ENCODE measurements around the gene KIF3A.
"Not testable (repeated sequence)": the region's sequence is repeated elsewhere in the genome, so short reads cannot be mapped to it uniquely, and the experiment has no call there.

KIF3A gene

DNA sequence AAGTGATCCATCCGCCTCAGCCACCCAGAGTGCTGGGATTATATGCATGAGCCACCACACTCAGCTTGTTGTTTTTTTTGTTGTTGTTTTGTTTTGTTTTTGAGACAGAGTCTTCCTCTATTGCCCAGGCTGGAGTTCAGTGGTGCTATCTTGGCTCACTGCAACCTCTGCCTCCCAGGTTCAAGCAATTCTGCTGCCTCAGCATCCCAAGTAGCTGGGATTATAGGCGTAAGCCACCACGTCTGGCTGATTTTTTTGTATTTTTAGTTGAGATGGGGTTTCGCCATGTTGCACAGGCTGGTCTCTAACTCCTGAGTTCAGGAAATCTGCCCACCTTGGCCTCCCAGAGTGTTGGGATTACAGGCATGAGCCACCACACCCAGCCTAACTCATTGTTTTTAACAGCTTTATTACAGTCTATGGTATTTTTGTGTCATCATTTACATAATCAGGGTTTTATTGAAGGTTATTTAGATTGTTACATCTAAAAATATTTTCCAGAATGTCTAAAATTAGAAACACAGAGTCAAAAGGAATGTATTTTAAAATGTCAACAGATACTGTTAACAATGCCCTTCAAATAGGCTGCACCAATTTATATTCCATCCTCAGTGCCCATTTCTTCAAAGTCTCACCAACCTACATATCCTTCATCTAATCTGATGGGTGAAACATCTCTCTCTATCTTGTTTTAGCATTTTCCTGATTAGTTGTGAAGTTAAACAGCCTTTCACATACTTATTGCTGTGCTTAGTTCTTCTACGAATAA lies 18.6 kb downstream of the KIF3A start:
- no peak for DNase-seq (ENCODE audit: low spot score)

DNA sequence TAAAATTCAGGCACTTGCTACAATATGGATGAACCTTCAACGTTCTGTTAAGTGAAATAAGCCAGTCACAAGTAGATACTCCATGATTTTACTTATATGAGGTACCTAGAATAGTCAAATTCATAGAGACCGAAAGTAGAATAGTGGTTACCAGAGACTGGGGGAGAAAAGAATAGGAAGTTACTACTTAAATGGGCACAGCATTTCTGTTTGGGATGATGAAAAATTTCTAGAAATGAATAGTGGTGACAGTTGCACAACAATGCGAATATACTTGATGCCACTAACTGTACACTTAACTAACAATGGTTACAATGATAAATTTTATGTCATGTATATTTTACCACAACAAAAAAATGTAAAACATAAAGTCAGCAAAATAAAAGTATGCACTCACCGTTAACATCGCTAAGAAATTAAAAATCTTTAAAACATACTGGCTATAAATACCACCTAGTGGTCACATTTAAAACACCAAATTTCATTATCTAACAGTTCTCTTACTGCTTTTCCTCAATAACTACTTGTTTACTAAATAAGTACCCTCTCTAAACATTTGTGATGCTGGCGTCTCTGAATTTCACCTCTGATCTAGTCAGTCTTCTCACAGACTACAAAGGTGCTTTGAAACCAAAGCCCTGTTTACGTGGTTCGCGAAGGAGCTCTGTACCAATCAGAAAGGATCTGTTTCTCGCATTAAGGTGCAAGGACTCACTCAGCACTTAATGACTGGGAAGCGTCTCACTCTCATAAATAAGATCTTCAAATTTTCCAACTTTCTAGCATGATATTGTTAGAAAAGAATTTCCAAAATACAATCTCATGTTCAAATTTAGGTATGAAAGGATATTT lies 22.7 kb downstream of the KIF3A start:
- DNase-seq (ENCODE audit: low spot score), result peak; percentile 19

DNA sequence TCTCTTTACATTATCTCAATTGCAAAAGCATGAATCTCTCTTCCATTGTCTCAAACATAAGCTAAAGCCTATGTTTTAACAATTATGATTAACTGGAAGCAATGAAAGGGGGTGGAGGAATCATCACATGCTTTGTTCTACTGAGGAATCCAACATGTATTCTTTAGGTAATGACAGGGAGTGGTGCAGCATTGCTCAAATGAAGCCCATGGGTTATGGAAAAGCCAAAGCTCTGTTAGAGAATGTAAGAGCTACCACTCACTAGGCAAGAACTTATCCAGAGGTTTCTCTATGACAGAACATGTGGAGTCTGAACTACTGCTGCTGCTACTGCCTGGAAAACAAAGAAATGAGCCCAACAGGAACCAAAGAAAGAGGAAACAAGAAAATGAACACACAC lies 28.7 kb downstream of the KIF3A start:
- no peak for DNase-seq (ENCODE audit: low spot score)

DNA sequence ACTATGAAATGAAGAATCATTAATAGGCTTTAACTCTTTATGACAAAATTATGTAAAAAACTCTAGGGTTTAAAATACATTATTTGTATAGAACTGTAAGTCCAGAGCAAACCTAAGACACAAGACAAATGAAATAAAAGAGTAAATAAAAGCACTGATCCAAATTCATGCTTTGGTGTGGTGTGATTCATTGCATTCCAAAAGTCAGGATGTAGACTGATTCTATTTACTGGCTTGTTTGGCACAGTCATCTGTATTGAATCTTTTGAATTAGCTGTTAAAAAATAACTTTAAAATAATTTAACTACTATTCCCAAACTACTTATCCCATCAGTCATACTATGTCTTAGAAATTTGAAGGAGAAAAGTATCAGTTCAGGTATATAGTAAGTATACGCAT lies 32.5 kb downstream of the KIF3A start:
- peak; percentile 45 for DNase-seq (ENCODE audit: low spot score)

DNA sequence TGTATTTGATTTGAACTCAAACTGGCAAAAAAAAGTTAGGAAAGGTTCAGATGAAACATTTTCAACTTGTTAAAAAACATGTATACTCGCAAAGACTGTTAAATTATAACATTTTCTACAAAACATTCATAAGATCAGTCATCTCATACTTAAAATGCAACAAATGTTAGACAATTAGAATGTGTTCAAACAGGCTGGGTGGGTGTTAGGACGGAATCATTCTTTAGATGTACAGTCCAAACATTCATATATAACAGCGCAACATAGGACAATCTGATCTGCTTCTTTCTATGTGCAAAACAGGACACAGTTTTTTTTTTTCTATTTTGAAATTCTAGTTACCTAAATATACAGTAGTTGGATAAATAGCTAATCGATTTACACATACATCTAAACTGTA lies 41.4 kb downstream of the KIF3A start:
- DNase-seq (ENCODE audit: low spot score), result no peak

DNA sequence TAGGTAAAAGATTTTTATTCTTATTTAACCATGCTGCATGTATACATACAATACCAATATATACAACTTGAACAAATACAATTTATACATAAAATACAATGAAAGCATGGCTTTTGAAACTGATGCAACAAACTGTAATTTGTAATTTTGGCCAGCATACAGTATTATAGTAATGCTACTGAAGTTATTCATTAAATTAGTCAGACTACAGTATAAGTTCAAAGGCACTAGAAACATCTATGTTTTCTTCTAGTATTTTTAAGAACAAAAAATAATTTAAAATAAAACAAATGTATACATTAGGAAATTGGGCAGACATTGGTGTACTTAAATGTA lies 44.7 kb downstream of the KIF3A start:
- DNase-seq (ENCODE audit: low spot score), result no peak

DNA sequence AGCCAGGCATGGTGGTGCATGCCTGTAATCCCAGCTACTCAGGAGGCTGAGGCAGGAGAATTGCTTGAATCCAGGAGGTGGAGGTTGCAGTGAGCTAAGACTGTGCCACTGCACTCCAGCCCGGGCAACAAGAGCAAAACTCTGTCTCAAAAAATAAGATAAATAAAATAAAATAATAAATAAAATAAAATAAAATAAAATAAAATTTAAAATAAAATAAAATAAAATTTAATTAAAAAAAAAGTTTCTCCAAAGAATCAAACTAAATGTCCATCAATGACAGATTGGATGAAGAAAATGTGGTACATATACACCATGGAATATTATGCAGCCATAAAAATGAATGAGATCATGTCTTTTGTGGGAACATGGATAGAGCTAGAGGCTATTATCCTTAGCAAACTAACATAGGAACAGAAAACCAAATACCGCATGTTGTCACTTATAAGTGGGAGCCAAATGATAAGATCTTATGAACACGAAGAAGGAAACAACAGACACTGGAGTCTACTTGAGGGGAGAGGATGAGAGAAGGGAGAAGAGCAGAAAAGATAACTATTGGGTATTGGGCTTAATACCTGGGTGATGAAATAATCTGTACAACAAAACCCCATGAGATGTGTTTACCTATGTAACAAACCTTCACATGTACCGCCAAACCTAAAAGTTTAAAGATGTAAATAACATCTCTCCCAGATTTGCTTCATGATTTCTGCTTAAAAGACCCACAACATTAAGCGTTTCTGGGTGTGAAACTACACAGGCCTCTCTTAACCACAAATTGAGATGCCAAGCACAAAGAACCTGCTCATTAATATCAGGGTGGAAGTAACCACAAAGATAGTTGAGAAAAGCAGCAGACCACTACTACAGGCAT lies 45.4 kb downstream of the KIF3A start:
- not testable (repeated sequence) for DNase-seq (ENCODE audit: low spot score)

DNA sequence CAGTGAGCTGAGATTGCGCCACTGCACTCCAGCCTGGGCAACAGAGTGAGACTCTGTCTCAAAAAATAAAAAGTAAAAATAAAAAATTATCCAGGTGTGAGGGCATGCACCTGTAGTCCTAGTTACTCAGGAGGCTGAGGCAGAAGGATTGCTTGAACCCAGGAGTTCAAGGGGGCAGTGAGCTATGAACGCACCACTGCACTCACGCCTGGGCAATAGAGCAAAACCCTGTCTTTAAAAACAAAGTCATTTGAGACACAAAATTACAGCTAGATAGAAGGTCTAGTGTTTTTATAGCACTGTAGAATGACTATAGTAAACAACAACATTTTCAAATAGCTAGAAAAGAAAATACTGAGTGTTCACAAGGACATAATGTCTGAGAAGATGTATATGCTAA lies 47.2 kb downstream of the KIF3A start:
- DNase-seq (ENCODE audit: low spot score), result no peak

DNA sequence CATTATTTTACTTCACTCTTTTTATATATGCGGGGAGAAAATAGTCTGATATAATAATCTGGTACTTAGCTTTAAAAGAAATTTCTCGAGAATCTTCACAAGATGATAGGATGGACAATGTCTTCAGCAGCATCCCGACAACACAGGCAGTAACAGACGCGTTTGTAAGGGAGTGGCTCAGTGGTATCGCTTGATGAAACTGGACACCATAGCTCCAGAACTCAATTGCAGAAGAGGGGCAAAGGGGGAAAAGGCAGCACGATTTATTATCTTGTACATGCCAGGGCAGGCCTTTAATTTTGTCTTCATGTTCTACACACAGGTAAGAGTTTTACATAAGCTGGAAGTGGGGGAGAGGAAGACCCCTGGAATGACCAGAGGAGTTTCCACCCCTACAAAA lies 47.8 kb downstream of the KIF3A start:
- no peak for DNase-seq (ENCODE audit: low spot score)

DNA sequence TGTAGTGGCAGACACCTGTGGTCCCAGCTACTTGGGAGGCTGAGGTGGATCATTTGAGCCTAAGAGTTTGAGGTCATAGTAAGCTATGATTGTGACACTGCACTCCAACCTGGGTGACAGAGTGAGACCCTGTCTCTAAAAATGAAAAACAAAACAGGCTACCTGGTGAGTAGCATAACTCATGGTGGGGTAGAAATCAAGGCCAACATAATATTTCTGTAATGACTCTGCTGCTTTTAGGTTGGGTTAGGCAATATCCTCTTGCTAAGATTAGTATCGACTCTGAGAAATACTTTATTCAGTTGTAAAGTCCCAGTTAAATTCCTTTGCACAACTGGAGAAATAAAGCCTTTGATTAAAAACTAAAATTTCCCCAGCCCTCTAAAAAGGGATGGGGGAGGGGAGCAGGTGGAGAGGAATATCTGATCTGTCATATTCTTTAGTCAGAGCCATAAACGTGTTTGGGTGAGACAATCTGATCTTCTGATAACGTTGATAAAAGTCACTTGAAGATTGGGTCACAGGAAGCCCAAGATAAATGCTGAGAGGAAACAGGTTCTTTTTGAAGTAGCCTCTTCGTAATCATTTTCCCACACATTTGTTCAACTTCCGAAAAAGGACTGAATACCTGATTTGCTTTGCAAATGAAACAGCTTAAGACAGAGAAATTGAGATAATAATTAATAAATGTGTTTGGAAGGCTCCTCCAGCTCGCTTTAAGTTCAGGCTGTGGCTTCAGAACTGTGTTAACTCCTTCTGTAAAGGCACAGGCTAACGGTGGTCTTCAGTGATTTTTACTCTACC lies 48.6 kb downstream of the KIF3A start:
- DNase-seq (ENCODE audit: low spot score), result no peak

DNA sequence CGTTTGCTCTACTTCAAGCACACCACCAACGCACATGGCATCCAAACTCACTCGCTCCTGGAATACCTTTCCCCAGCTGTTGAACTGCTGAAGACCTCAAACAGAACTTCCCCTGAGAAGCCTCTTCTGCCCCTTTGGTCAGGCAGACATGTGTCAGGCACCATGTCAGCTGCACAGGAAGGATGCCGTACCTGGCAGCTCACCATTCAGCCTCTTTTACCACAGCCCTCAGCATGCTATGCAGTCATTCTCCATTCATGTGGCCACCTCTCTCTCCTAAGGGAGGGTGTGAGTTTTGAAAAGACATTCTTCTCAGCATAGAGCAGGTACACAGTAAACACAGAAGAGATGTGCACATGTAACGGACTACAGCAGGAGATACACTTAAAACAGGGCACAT lies 49.4 kb downstream of the KIF3A start:
- no peak for DNase-seq (ENCODE audit: low spot score)

DNA sequence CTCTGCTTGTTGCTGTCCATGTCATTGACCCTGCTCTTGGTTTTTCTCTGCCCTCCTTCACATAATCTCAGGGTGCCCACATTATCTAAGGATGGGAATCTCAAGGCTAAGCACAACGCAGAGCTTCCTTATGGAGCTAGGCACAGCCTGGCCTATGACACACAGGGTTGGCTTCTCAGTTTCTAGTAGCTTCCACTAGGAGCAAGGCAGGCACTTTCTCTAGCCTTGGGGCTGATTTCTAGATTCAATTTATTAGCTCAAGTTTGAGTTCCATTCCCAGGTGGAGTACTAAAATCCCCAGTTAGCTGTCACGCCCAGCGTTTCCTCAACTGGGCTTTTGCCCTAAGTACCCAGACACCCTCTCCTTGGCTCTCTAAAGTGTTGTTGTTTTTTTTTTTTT lies 51.2 kb downstream of the KIF3A start:
- DNase-seq (ENCODE audit: low spot score), result no peak

DNA sequence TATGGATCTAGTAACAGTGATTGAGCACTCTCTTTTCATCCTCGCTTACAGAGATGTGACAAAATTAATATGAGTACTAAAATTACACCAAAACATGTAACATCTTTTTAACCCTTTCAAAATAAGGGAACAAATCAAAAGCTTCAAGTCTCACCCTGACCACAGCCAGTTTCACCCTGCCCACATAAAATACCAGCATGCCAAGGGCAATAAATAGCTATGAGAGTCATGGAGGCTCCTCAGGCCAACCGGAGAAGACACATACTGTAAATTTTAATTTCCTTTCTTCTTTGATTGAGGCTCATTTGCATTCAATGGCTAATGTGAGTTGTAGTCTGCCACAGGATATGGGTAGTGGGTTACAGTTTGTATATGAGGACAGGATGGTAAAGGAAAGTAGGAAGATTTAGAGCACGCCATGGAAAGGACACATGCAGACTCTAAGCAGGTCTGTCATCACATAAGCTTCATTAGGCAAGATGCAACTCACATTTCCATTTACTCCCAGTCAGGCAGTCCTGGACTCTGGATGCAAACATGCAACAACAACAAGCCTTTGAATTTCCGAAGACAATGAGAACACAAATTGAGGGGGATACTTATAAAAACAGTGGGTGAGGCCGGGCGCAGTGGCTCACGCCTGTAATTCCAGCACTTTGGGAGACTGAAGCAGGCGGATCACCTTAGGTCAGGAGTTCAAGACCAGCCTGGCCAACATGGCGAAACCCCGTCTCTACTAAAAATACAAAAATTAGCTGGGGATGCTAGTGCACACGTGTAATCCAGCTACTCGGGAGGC lies 52.2 kb downstream of the KIF3A start:
- DNase-seq (ENCODE audit: low spot score), result no peak

DNA sequence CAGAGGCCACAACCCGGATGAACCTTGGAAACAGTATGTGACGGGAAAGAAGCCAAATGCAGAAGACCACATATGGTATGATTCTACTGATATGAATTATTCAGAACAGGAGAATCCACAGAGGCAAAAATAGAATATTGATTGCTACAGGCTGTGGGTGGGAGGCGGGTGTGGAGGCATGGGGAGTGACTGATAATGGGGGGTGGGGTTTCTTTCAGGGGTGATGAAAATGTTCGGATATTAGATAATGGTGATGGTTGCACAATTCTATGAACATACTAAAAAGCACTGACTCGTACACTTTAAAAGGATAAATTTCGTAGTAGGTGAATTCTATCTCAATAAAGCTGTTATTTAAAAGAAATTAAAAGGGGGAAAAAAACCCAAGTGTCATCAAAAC lies 52.9 kb downstream of the KIF3A start:
- no peak for DNase-seq (ENCODE audit: low spot score)

DNA sequence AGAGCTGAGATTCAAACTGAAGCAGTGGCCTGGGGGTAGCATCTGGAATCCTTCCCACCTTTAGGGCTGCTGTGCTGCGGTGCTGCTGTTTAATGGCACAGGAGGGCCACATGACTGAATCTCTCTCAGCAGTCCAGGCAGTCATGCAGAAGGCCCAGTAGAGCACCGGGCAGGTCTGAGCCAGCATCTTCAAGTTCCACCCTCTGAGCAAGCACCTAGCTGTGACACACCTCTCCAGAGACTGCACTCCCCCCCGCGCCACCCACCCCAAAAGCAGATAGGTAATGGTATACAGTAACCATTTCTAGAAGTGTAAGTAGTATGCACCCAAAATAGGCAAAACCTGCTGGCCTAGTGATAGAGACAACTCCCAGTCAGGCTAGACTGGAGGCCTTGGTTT lies 55.4 kb downstream of the KIF3A start:
- no peak for DNase-seq (ENCODE audit: low spot score)

DNA sequence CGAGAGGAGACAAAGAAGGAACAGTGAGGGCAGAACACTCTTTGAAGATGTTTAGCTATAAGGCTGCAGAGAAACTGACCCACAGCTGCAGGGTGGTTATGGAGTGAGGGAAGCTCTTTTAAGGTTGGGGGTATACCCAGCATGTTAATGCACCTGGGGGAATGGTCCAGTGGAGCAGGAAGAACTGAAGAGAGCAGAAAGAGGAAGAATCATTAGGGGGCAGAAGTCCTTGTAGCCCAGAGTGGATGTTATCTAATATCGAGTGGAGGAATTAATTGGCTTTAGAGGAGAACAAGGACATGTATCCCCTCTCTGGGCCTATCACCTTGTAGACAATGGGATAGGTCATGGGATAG lies 55.9 kb downstream of the KIF3A start:
- DNase-seq (ENCODE audit: low spot score), result no peak

DNA sequence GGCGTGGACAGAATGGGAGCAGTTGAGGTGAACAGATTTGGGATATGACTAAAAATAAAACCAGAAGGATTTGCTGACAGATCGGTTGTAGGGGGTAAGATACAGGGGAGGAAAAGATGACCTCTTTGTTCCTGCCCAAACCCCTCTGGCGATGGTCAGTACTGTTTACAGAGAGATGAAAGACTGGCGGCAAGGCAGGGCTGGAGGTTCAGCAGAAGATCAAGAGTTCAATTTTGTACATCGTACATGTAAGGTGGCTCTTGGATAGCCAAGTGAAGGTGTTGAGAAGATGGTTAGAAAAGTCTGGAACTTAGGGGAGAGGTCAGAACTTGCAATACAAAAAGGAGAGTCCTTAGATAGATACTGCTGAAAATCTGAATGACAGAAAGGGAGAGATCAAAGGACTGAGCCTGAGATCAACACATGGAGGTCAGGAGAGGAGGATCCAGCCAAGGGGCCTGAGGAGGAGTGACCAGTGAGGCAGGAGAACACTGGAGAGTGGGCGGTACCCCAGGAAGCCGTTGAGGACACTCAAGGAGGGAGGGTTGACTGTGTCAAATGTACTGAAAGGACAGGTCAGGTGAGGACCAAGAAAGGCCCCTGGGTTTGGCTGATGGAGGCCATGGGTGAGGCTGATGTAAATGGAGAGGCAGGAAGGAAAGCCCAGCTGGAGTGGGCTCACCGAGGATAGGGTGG lies 56.4 kb downstream of the KIF3A start:
- no peak for DNase-seq (ENCODE audit: low spot score)

DNA sequence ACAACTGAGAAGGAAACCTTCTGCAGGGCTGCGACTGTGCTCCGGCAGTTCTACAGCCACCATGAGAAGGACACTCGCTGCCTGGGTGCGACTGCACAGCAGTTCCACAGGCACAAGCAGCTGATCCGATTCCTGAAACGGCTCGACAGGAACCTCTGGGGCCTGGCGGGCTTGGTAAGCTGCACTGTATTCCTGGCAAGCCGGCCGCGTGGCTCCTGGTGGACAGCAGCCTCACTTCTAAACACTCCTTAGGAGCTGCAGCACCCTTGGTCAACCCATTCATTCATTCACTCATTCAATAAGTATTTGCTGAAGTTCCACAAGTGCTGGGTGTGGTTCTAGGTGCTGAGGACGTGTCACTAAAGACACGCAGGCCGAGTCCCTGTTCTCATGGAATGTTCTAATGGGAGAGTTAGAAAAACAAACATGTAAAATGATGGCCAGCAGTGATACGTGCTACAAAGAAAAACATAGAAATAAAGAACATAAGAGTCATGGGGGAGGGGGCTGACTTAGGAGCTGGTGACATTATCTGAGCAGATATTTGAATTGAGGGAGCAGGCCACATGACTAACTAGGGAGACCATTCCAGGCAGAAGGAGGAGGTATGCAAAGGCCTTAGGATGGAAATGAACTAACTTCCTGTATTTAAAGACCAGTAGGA lies 57.5 kb downstream of the KIF3A start:
- DNase-seq (ENCODE audit: low spot score), result no peak

DNA sequence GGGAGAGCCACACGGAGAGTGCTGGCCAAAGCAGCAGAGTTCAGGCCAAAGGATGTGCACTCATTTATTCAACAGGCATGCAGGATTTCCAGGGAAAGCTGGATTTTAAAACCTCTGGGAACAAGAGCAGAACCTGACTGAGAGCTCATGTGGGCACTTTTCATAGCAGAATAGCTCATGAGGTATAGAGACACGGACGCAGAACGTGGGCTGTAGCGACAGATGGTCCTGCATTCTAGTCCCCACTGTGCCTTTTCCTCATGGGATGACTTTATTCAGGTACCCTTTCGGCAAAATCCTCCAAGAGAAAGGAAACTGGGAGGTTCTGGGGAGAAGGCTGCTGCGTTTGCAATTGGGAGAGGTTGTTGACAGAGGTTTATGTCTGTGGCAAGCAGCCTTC lies 58.2 kb downstream of the KIF3A start:
- no peak for DNase-seq (ENCODE audit: low spot score)

DNA sequence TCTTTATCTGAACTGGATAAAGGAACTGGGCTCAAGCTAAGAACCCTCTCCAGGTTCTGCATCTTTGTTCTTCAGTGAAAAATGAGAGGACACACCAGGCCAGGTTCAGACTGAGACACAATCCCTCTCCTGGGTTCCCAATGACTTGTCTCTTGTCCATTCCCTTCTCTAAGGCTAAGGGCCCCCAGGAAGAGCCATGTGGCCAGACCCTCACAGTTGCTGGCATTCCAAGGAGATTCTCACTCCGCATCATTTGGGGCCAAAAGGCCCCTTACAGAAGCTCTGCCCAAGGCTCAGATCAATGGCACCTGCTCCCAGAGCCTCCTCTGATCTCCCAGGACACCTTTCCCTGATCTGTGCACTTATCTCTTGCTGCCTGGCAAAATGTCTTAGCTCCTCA lies 58.6 kb downstream of the KIF3A start:
- DNase-seq (ENCODE audit: low spot score), result no peak

All from AG20443 (cell line).